T-helper 1 cell treated with Interleukin-12 subunit alpha and Interleukin-12 subunit beta and Interleukin-4 antibody, amounts not matched to agents 30 μg/mL and 1 μg/mL, for 36 hours (primary cell): ENCODE data around the gene F10.
"Not testable (repeated sequence)": the region's sequence is repeated elsewhere in the genome, so short reads cannot be mapped to it uniquely, and the experiment has no call there.

Source experiments
- H3K27ac Mint-ChIP-seq: one replicate; pipeline ENCODE4 v1.8.0; 2021; ENCODE audit warnings: mild to moderate bottlenecking, mixed read lengths
- H3K27me3 Mint-ChIP-seq: one replicate; pipeline ENCODE4 v1.8.0; 2021; ENCODE audit warnings: low read depth, mixed read lengths
- H3K36me3 Mint-ChIP-seq: one replicate; pipeline ENCODE4 v1.8.0; 2021; ENCODE audit warnings: low read depth, mixed read lengths
- H3K4me1 Mint-ChIP-seq: one replicate; pipeline ENCODE4 v1.8.0; 2021; ENCODE audit warnings: low read depth, mixed read lengths
- H3K4me3 Mint-ChIP-seq: one replicate; pipeline ENCODE4 v1.8.0; 2021; ENCODE audit warnings: mild to moderate bottlenecking, moderate library complexity, mixed read lengths
- H3K9me3 Mint-ChIP-seq: one replicate; pipeline ENCODE4 v1.8.0; 2021; ENCODE audit warnings: mixed read lengths

Gene F10

DNA sequence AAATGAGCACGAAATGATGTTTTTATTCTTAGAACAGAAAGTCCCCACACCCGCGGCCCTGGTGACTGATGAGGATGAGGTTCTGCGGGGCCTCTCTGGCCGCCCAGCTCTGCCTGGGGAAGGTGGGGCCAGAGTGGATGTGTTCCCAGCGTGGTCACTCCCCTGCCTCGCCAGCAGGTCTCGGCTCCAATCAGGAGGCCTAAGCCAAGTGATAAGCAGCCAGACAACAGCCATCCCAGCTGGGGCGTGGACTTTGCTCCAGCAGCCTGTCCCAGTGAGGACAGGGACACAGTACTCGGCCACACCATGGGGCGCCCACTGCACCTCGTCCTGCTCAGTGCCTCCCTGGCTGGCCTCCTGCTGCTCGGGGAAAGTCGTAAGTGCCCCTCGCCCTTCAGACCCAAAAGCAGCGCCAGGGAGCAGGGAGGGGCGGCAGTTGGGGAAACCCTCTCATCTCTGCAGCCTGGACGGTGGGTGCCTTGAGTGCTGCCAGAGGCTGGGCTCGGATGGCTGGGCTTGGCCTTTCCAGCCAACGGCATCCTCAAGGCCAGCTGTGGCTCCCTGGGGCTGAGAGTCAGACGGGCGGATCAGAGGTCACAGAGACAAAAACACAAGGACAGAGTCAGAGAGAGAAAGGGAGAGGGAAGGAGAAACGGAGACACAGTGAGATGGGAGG is at the start of gene F10:
Gene F10 (plus strand): TSS at position 250 of the 676 bp plus-strand sequence. CDS start 57 bp downstream, at position 307.
- H3K27me3 Mint-ChIP-seq, result peaks cover 16% of the 10 kb centered on the region
- no peak within 1 kb of the TSS for H3K27ac Mint-ChIP-seq
- H3K9me3 Mint-ChIP-seq, result no peaks in the 10 kb centered on the region
- H3K36me3 Mint-ChIP-seq, result no peaks in the 10 kb centered on the region
- H3K4me3 Mint-ChIP-seq, result no peak within 1 kb of the TSS
- H3K4me1 Mint-ChIP-seq, result no peaks in the 10 kb centered on the region

DNA sequence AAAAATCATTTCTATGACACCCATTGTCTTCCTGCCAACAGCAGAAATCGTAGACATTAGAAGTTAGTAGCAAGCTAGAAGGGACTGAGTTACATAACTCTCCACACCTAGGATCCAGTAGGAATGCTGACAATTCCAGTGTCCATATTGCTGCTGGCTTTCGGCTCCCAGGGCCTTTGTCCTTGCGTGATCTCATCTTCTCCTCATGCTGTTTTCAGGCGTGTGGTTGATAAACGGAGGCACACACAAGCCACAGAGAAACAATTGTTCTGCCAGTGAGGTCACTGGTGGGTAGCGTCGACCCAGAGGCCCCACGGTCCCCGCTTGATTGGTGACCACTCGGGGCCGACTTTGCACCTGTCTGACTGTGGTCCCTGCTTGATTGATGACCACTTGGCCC is 48.7 kb upstream of the F10 start:
- H3K36me3 Mint-ChIP-seq, result no peaks in the 10 kb centered on the region
- H3K4me3 Mint-ChIP-seq, result no peak overlapping the region
- peaks cover 4% of the 10 kb centered on the region for H3K27me3 Mint-ChIP-seq
- H3K4me1 Mint-ChIP-seq, result no peaks in the 10 kb centered on the region
- H3K27ac Mint-ChIP-seq, result no peak overlapping the region
- no peaks in the 10 kb centered on the region for H3K9me3 Mint-ChIP-seq

DNA sequence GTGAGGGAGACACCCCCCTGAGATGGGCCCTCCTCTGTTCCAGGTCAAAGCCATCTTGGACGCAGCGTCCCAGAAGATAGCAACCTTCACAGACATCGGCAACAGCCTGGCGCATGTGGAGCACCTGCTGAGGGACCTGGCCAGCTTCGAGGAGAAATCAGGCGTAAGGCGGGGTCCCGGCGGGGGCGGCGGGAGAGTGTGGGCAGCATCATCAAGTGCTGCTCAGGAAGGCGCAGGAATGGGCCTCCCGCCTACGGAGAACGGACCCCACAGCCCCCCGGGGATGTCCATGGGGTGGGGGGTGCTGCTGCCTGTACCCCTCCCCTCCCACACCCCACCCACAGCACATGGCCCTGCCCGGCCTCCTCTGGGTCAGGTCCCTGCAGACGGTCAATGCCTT is 48.2 kb upstream of the F10 start:
- Mint-ChIP-seq H3K27ac (no peak overlapping the region), H3K4me3 (no peak overlapping the region), H3K27me3 (peaks cover 4% of the 10 kb centered on the region), H3K9me3 (no peaks in the 10 kb centered on the region), H3K36me3 (no peaks in the 10 kb centered on the region), H3K4me1 (no peaks in the 10 kb centered on the region)

DNA sequence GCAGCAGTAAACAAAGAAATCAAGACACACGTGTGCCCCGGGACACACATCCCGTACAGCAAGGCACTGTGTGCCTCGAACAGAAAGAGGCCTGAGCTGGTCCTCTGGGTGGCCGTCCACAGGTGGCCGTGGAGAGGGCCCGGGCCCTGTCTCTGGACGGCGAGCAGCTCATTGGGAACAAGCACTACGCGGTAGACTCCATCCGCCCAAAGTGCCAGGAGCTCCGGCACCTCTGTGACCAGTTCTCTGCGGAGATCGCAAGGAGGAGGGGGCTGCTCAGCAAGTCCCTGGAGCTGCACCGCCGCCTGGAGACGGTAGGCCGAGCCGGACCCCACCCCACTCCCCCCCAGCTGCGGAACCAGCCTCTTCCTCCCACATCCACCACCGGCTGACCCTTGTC is 47.7 kb upstream of the F10 start:
- no peaks in the 10 kb centered on the region for H3K9me3 Mint-ChIP-seq
- H3K4me3 Mint-ChIP-seq, result no peak overlapping the region
- no peak overlapping the region for H3K27ac Mint-ChIP-seq
- peaks cover 4% of the 10 kb centered on the region for H3K27me3 Mint-ChIP-seq
- no peaks in the 10 kb centered on the region for H3K4me1 Mint-ChIP-seq
- no peaks in the 10 kb centered on the region for H3K36me3 Mint-ChIP-seq

DNA sequence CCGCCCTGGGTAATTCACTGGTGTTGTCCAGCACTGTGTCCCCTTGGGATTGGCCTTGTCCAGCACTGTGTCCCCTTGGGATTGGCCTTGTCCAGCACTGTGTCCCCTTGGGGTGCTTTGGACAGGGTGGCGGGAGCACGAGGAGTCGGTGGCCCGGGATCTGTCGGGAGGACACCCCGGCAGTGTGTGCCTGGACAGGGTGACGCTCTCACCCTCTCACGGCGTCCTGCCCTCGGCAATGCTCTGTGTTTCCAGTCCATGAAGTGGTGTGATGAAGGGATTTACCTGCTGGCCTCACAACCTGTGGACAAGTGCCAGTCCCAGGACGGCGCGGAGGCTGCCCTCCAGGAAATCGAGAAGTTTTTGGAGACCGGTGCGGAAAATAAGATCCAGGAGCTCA is 46.9 kb upstream of the F10 start:
- no peak overlapping the region for H3K4me3 Mint-ChIP-seq

DNA sequence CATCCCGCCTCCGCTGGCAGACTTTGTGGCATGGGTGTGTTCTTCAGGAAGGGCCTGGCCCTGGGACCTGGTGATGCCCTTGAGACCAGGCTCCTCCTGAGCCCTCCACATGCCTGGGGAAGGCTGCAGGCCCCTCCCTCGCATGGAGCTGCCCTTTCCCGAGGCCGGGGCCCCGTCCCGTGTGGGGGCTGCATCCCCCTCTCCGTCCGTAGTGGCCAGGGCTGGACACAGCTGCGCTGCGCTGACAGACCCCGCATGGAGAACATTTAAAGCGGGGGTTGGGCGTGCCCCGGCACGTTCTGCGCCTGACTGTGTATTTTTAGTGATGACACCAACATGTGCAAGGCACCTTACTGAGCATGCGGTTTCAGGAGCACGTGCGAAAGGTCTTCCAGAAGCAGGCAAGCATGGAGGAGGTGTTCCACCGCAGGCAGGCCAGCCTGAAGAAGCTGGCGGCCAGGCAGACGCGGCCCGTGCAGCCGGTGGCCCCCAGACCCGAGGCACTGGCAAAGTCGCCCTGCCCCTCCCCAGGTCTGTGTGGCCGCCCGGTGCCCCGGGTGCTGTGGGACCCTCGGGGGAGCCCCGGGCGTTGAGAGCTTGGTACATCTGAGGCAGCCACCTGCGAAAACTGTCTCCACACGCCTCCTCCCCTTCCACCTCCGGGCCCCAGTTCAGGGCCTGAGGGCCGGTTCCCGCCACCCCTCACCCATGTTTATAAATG is 45.8 kb upstream of the F10 start:
- Mint-ChIP-seq H3K27ac (no peak overlapping the region), H3K4me3 (no peak overlapping the region), H3K27me3 (peaks cover 4% of the 10 kb centered on the region), H3K4me1 (no peaks in the 10 kb centered on the region), H3K9me3 (no peaks in the 10 kb centered on the region), H3K36me3 (no peaks in the 10 kb centered on the region)

More for the DNA sequence above, 46.9 kb upstream of the F10 start:
- Mint-ChIP-seq H3K27me3 (peaks cover 4% of the 10 kb centered on the region), H3K36me3 (no peaks in the 10 kb centered on the region), H3K27ac (no peak overlapping the region), H3K4me1 (no peaks in the 10 kb centered on the region), H3K9me3 (no peaks in the 10 kb centered on the region)

DNA sequence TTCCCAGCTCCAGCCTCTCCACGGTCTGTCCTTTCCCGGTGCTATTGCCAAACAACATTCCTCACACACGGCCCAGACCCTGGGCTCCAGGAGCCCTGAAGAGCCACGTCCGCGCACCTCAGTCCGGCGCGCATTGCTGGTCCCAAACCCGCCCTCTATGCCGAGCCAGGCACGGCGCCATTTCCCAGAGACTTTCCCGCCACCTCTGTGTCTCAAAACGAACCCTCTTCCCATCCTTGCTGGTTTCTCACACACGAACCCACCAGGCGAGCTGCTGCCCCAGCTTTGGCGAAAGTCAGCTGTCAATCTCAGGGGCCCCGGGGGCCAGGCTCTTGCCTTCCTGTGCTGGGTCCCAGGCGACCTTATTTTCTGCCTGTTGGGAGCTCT is 45.0 kb upstream of the F10 start:
- no peak overlapping the region for H3K27ac Mint-ChIP-seq
- H3K4me3 Mint-ChIP-seq, result no peak overlapping the region
- H3K27me3 Mint-ChIP-seq, result peaks cover 4% of the 10 kb centered on the region
- no peaks in the 10 kb centered on the region for H3K4me1 Mint-ChIP-seq
- H3K36me3 Mint-ChIP-seq, result no peaks in the 10 kb centered on the region
- no peaks in the 10 kb centered on the region for H3K9me3 Mint-ChIP-seq

DNA sequence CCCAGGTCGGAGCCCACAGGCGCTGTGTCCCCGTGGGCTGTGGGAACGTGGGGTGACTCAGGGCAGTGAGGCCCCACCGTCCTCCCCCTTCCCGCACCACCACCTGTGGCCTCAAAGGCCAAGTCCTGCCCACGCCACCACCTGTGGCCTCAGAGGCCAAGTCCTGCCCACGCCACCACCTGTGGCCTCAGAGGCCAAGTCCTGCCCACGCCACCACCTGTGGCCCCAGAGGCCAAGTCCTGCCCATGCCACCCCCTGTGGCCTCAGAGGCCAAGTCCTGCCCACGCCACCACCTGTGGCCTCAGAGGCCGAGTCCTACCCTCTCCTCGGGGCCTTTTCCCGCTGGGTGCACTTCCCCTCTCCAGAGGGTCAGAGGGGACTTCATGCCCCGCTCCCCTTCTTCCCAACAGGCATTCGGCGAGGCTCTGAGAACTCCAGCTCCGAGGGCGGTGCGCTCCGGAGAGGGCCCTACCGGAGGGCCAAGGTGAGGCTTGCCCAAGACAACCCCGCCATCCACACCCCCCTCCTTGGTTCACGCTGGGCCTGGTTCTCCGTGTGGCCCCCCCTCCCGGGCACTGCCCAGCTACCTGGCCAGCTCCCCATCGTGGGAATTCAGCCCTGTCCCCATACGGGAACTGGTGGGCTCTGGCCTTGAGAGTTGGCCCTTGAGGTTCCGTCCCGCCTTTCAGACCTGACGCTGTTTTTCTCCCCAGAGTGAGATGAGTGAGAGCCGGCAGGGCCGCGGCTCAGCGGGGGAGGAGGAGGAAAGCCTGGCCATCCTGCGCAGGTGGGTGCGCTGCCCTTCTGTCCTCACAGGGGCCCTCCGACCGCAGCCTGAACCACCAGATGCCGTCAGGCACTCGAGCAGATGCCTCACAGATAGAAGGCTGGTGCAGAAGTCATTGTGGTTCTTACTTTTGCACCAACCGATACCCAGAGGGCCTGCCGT is 44.4 kb upstream of the F10 start:
- H3K9me3 Mint-ChIP-seq, result no peaks in the 10 kb centered on the region
- no peak overlapping the region for H3K27ac Mint-ChIP-seq
- H3K4me1 Mint-ChIP-seq, result no peaks in the 10 kb centered on the region
- H3K36me3 Mint-ChIP-seq, result no peaks in the 10 kb centered on the region
- no peaks in the 10 kb centered on the region for H3K27me3 Mint-ChIP-seq
- no peak overlapping the region for H3K4me3 Mint-ChIP-seq

DNA sequence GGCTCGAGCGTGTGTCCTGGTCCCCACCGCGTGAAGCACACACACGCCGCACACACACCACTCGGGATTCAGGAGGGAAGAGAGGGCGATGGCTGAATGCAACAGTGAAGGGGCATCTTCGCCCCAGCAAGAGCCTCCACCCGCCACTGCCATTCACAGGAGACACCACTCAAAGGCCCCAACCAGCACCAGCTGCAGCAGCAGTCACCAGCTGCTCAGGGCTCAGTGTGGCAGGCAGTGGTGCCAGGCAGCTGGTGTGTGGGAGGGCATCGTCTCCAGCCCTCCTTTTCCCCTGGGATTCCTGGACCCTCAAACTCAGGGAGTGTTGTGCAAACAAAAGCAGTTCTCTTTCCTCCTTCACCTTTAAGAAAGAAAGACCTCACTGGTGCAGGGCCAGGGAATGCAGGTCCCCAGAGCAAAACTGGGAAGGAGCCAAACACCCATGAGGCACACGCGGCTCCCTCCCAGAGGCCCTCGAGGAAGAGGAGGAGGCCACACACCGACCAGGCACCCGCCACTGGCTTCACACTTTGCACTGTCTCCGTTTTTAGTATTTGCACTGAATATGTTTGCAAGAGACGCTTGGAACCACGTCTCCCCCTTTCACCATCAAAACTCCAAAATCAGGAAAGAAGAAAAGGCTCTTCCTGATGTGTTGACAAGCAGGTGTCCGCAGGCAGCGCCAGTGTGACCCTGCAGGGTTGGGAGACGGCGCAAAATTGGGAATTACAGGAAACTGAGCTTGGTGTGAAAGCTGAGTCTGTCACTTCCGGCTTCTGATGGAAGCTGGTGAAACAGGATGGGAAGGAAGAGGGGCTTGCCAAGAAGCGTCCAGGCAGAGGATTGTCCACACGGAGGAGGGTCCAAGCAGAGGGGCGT is 43.5 kb upstream of the F10 start:
- Mint-ChIP-seq H3K9me3 (no peaks in the 10 kb centered on the region), H3K36me3 (no peaks in the 10 kb centered on the region)

DNA sequence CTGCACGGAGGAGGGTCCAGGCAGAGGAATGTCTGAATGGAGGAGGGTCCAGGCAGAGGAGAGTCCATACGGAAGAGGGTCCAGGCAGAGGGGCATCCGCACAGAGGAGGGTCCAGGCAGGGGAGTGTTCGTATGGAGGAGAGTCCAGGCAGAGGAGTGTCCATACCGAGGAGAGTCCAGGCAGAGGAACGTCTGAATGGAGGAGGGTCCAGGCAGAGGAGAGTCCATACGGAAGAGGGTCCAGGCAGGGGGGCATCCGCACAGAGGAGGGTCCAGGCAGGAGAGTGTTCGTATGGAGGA is 42.9 kb upstream of the F10 start:
- not testable (repeated sequence) for H3K4me3 Mint-ChIP-seq, H3K36me3 Mint-ChIP-seq, H3K27me3 Mint-ChIP-seq, H3K27ac Mint-ChIP-seq, H3K4me1 Mint-ChIP-seq, H3K9me3 Mint-ChIP-seq

More for the DNA sequence above, 43.5 kb upstream of the F10 start:
- Mint-ChIP-seq H3K27me3 (no peaks in the 10 kb centered on the region), H3K27ac (no peak overlapping the region), H3K4me1 (no peaks in the 10 kb centered on the region), H3K4me3 (no peak overlapping the region)

DNA sequence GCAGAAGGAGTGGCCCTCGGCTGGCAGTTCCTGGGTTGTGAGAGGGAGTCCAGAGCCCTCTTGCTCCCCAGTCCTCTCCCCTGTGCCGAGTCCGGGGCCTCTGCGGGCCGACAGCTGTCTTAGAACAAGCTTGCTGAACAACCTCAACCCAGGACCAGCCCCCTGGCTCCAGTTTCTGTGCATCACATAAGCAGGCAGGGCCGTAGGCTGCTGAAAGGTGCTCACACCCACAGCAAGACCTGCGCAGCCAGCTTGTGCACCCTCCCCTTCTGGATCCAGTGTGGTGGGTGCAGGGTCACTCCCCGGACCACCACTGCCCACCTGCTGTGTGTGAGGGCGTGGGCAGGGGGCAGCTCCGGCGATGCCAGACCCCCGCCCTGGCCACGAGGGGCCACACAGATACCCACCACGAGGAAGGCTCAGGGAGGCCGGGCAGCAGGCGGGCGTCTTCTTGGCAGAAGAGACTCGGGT is 42.2 kb upstream of the F10 start:
- no peak overlapping the region for H3K4me3 Mint-ChIP-seq
- no peaks in the 10 kb centered on the region for H3K36me3 Mint-ChIP-seq
- H3K4me1 Mint-ChIP-seq, result no peaks in the 10 kb centered on the region
- H3K27ac Mint-ChIP-seq, result no peak overlapping the region
- no peaks in the 10 kb centered on the region for H3K9me3 Mint-ChIP-seq
- H3K27me3 Mint-ChIP-seq, result no peaks in the 10 kb centered on the region

DNA sequence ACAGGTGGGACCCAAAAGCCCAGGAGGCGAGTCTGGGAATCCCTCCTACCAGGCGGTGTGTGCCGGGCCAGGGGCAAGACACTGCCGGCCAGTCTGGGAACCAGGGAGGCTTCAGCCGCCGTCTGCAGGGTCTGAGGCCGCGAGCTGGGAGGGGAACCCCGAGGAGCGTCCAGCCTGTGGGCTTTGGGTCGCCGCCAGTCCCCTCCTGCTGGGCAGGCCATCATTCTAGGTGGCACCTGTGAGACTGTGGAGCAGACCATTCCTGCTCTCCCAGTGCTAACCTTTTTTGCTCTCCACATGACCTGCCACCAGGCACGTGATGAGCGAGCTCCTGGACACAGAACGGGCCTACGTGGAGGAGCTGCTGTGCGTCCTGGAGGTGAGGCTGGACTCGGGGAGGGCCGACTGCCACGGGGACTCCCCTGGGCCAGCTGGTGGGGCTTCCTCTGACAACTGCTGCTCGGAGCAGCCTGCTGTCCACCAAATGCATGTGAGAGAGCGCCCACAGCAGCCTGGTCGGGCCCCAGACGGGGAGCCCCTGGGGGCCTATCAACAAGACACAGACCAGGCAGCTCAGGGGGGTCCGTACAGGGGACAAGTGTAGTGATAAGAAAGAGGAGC is 41.6 kb upstream of the F10 start:
- Mint-ChIP-seq H3K36me3 (no peaks in the 10 kb centered on the region), H3K27ac (no peak overlapping the region), H3K27me3 (no peaks in the 10 kb centered on the region), H3K4me1 (no peaks in the 10 kb centered on the region), H3K4me3 (no peak overlapping the region), H3K9me3 (no peaks in the 10 kb centered on the region)

DNA sequence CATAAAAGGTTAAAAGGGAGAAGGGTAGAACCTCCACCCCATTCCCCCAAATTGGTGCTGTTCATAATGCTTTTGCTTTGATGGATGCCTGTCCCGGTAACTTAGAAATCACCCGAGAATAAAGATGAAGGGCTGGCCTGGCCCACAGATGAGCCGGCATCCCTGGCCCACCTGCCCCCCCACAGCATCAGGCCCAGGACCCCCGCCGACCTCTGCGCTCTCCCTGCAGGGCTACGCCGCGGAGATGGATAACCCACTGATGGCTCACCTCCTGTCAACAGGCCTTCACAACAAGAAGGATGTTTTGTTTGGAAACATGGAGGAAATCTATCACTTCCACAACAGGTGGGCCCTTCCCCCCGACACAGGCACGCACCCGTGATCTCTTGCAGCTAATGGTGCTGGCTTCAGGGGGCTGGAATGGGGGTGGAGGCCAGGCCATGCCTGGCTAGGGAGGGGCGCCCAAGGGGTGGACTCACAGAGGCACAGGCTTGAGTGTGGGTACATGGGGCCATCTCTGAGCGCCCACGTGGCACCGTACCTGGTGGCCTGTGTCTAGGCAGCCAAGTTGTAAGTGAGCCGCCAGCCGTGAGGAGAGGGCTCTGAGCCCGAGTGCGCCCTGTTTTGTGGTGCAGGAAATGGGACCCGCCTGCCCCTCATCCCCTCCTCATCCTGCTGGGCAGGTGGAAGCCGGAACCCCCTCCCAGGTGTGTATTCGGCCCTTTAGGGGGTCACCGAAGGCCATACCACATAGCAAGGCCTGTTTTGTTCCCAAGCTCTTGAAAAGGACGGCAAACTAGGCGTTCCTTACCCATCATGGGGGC is 40.2 kb upstream of the F10 start:
- H3K4me1 Mint-ChIP-seq, result no peaks in the 10 kb centered on the region
- H3K27me3 Mint-ChIP-seq, result no peaks in the 10 kb centered on the region
- H3K27ac Mint-ChIP-seq, result no peak overlapping the region
- no peaks in the 10 kb centered on the region for H3K9me3 Mint-ChIP-seq
- H3K4me3 Mint-ChIP-seq, result no peak overlapping the region
- no peaks in the 10 kb centered on the region for H3K36me3 Mint-ChIP-seq
